Forelimb muscle (tissue), 1 donor: Measurements from ENCODE around the gene FERMT2. TPM values are rescaled to one million over a fixed set of nuclear protein-coding genes. Genes with fewer than 3 reads are reported as not detected.

Source experiments
- DNase-seq: peaks from one replicate; pipeline ENCODE4 v3.0.0-alpha.2; 2013; ENCODE audit warnings: low read depth
- polyA plus RNA-seq: library from polyadenylated mRNA; unstranded; fragments of 120-200 nt; gene quantifications from one replicate; pipeline ENCODE4 v1.2.1, GENCODE V29; 2013; ENCODE audit not compliant: insufficient read length

The FERMT2 gene
- polyA plus RNA-seq, 1 donor = 85.0 TPM

GRCh38 chr14:52902971-52903619 is 47.8 kb downstream of the FERMT2 start:
- no peak for DNase-seq

- DNase-seq = no peak
Observed at GRCh38 chr14:52901357-52901980, 49.4 kb downstream of the FERMT2 start.

- DNase-seq = no peak
Observed at GRCh38 chr14:52900731-52901130, 50.1 kb downstream of the FERMT2 start.

GRCh38 chr14:52898496-52898895 is 52.4 kb downstream of the FERMT2 start:
- DNase-seq = no peak

- DNase-seq = no peak
Observed at GRCh38 chr14:52895000-52895399, 55.9 kb downstream of the FERMT2 start.

GRCh38 chr14:52891800-52892199 is 59.0 kb downstream of the FERMT2 start:
- DNase-seq = no peak

- no peak for DNase-seq
Observed at GRCh38 chr14:52888839-52889838, 61.7 kb downstream of the FERMT2 start.

GRCh38 chr14:52888159-52888558 is 62.7 kb downstream of the FERMT2 start:
- no peak for DNase-seq

GRCh38 chr14:52885230-52885629 is 65.6 kb downstream of the FERMT2 start:
- DNase-seq = no peak

GRCh38 chr14:52883658-52884057 is 67.2 kb downstream of the FERMT2 start:
- no peak for DNase-seq

- no peak for DNase-seq
Observed at GRCh38 chr14:52882824-52883223, 68.0 kb downstream of the FERMT2 start.

- no peak for DNase-seq
Observed at GRCh38 chr14:52879958-52880357, 70.9 kb downstream of the FERMT2 start.

GRCh38 chr14:52878946-52879345 is 71.9 kb downstream of the FERMT2 start:
- no peak for DNase-seq

GRCh38 chr14:52878469-52878868 is 72.4 kb downstream of the FERMT2 start:
- no peak for DNase-seq

GRCh38 chr14:52877628-52878027 is 73.2 kb downstream of the FERMT2 start:
- DNase-seq = no peak

GRCh38 chr14:52876806-52877205 is 74.0 kb downstream of the FERMT2 start:
- no peak for DNase-seq

- DNase-seq = no peak
Observed at GRCh38 chr14:52876311-52876710, 74.5 kb downstream of the FERMT2 start.

- DNase-seq = no peak
Observed at GRCh38 chr14:52875707-52876106, 75.1 kb downstream of the FERMT2 start.

GRCh38 chr14:52874389-52874788 is 76.5 kb downstream of the FERMT2 start:
- no peak for DNase-seq

- DNase-seq = no peak
Observed at GRCh38 chr14:52873694-52874093, 77.2 kb downstream of the FERMT2 start.

GRCh38 chr14:52873065-52873464 is 77.8 kb downstream of the FERMT2 start:
- DNase-seq = no peak

GRCh38 chr14:52871606-52872005 is 79.2 kb downstream of the FERMT2 start:
- DNase-seq = no peak
